ENCODE results near the gene KLHL29. TPM values are rescaled to one million over a fixed set of nuclear protein-coding genes. Genes with fewer than 3 reads are reported as not detected.
A peak's percentile ranks its signal among the peaks of the same experiment; 100 is the strongest.
"Not testable (repeated sequence)": the region's sequence is repeated elsewhere in the genome, so short reads cannot be mapped to it uniquely, and the experiment has no call there.

KLHL29 gene
- 8.4 TPM for total RNA-seq

DNA sequence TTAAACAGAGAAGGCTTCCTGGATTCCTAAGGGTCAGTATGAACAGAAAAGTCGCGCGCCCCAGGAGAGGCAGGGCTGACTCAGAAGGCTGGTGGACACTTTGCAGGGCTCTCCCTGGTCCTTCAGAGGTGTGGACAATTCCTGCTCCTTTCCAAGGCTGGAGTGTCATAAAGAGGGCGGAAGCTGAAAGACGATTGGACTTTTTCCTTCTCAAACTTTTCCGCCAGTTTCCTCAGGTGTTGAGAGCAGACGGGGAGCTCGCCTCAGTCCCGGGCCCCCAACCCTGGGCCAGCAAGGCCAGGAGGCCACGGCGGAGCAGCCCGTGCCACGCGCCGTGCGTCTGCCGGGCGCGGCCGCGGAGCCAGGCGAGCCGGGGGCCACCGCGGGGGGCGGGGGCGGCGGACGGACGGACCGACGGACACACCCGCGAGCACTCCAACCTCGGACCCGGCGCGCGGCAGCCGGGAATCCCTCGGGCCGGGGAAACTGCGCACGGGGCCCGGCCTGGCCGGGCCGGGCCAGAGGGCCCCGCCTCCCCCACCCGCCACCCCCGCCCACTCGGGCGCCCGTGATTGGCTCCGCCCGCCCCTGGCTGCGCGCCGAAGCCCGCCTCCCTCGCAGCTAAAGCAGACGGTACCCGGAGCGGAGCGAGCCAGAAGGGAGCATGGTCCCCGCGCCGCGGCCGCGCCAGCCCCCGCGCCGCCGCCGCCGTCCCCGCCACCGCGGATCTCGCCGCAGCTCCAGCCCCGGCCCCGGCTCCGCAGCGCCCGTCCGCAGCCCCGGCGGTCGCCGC, at the start of gene KLHL29:
KLHL29 (plus strand) TSS at position 629 of the 793 bp plus-strand sequence. CDS start 177,018 bp downstream, outside the sequence.
- peak; percentile 86 for DNase-seq

DNA sequence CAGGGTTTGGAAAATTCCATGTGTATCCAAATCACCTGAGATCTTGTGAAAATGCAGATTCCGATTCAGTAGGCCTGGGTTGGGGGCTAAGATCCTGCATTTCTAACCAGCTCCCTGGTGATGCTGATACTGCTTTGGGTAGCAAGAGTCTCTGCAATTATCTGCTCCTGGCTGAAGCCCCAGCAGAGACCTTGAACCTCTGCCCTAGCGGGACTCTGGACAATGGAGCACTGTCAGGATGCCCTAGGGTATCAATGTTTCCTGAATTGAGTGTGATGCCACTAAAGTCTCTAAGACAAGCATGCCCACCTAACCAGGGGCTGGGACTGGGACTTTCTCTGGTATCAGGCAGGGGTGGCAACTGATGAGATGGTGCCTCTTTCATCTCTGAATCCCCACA, 49.4 kb upstream of the KLHL29 start:
- no peak for DNase-seq

DNA sequence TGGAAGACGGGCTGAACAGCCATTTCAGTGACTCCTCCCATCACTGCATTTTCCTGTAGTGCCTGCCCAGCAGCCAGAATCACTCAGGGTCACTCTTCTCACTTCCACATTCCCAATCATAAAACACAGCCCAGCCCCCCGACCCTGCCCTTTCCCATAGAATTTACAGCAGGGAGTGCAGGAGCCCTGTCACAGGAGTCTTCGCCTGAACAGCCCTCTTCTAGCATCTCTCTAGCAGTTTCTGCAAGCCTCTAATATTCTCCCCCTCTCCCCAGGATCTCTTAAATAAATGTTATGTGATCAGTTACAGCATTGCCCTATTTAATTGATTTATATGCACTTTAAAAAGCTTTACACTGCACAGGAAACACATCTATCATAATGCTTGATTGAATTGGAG, 42.9 kb upstream of the KLHL29 start:
- DNase-seq: no peak

DNA sequence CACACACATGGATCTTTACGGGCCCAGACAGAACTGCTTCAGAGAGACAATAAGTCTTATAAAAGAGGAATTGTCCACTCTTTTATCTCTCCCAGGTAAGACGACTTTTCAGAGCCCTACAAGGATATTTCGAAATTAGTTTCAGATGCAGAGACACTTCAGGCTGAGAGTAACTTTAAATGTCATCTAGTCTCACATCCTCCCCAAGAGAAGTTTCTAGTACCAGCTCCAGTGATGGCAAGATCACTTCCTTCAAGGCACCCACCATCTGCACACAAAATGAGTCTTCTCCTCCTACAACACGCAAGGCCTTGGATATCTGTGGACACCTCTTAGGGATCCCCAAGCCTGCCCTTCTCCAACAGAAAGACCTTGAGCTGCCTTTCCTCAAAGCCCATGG, 39.0 kb upstream of the KLHL29 start:
- no peak for DNase-seq

DNA sequence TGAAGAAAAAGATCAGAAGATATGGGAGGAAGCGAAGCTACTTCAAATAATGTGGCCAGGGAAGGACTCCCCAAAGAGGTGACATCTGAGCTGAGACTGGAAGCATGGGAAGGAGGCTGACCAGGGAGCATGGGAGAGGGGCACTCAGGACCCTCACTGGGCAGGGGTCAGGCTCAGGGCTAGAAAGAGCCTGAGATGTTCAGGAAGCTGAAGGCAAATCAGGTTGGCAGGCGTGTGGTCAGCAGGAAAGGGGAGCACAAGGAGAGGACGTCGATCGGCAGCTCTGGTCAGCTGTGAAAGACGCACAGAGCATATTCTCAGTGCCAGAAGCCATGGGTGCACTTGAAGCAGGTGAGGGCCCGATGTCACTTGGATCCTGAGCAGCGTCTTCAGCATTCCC, 38.2 kb upstream of the KLHL29 start:
- no peak for DNase-seq

DNA sequence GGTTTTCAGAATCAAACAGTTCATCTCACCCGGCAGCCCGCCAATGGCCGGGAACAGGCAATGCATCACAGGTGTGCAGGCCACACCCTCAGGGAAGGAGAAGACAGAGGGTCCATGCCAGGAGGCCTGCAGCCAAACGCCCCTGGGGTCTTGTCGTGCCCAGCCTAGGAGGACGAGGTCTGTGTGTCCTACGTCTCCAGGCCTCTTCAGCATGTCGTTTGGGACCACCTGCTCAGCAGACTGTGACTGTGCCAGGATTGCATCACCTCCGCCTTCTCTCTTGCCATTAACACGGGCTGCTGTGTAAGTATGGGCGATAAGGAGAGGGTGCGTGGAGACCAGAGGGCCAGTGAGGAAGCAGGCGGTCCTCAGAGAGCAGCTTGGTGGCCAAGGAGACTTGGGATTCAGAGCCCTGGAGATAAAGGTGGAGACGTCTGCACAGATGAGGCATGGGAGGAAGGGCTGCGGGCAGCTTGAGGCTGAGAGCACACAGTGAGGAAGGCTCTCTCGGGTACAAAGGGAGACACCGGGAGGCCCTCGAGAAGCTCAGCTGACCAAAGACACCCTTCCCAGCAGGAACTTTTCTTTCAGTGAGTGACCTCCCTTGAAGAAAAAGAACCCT, 37.4 kb upstream of the KLHL29 start:
- no peak for DNase-seq

DNA sequence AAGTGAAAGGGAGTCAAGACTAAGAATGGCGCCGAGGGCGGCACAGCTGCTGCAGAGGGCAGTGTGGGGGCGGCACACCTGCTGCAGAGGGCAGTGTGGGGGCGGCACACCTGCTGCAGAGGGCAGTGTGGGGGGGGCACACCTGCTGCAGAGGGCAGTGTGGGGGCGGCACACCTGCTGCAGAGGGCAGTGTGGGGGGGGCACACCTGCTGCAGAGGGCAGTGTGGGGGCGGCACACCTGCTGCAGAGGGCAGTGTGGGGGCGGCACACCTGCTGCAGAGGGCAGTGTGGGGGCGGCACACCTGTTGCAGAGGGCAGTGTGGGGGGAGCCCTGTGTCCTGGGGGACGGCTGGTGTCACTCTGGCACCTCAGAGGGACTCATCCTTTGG, 36.9 kb upstream of the KLHL29 start:
- not testable (repeated sequence) for DNase-seq

DNA sequence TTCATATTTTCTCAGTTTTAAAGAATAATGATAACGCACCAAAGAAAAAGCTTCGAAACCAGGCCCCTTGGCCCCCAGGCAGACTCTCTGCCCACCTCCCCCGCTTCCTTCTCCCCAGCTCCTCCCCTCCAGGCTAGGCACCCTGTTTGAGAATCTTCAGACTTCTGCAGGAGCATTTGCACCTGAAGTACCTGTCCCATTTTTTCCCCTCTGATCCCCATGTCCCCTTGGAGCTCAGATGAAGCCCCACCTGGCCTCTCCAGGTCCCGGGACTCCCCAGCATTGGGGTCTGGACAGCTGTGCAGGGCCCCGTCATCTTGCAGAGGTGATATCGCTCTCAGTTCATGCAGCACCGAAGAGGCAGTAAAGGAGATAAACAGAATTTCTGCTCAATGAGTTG, 35.5 kb upstream of the KLHL29 start:
- DNase-seq: no peak

DNA sequence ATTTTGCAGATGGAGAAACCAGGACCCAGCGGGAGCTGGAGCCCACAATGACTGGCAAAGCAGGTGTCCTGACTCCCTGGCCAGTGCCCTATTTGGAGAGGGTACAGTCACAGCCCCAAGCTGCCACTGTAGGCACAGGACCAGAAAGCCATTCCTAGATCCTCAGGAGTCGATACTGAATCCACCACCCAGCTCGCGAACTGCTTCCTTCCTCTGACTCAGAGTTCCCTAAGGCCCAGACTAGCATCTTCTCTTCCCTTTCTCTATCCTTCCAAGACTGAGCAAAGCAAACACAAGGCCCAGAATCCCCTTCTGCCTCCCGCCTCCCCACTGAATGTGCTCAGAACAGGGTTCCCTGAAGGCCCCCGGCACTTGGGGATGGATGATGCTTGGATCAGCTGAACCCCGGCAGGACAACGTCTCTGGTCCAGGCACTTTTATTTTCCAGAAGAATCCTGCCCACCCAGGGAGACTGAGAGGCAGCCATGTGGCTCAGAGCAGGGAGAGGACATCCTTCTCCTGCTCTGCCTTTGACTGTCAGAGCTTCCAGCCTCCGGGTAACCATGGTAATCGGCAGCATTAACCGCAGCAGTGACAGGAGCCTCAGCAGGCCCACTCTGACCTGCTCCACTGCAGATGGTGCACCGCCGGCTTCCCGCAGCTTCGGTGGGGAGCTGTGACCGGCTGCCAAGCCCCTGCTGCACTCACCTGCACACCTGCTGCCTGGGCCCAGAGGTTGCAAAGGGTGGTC, 34.8 kb upstream of the KLHL29 start:
- peak; percentile 23 for DNase-seq

DNA sequence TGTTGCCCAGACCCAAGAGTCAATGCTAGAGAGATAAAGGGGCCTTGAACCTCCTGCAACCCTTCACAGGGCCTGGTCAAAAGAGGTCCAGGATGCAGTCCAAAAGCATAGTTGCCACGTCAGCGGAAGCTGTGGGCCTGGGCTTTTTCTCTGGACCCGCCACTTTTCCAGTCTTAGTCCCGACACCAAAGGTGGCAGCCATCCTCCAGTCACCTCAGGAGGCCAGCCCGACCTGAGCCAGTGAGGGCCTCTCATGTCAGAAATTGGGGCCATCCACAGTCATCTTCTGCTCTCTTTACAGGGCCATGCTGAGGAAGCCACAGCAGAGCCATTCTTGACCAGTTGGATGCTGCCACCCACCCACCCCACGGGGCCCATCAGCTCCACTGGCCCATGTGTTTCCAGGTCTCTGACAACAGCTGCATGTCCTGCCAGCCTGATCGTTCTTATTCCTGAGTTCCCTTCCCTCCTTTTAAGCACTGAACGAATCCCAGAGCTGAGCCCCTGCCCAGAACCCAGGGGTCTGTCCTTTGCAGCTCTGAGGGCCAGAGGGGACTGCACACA, 34.1 kb upstream of the KLHL29 start:
- DNase-seq: no peak

DNA sequence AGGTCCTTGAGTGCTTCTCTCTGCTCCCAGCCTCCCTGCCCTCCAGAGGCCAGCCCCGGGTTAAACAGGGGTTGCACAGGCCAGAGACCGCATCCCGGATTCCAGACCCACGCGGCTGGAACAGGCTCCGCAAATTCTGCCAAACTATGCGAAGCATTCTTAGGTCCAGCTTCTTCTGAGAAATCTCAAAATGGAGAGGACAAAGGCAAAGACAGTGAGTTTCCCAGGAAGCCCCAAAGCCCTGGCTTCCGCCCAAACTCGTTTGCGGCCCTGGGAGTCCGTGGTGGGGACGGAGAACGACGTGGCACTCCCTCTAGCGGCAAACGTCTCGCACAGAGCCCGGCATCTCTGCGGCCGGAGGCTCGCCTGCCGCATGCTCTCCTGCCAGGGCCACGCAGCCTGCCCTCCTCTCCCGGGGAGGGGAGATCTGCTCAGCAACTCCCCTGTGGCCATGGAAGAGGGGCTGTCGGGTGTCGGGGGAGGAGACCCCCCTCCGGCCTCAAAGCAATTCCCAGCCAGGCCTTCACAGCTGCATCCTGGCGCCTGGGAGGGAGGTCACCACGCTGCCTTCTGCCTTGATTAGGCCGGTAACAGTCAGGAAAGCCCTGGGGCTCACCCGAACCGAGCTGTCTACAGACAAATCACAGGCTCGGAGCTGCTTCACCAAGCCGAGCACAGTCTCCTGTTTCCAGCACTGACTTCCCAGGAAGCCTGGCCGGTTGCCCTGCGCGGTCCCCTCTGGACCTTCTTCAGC, 33.4 kb upstream of the KLHL29 start:
- DNase-seq: peak; percentile 96

DNA sequence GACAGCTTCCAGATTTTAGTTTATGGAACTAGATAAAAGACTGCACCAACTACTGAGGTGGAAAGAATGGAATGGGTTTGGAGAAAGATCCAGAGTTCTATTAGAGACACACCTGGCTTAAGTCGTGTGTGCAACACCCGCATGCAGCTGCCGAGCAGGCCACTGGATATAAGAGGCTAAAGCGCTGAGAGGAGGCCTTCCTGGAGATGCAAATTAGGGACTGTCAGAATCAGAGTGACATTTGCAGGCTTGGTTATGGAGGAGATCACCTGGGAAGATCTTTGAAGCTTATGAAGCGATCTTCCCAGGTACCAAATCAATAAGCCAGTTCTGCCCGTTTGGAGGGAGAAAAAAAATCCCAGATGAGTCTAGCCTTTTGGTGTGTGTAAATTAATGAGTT, 30.4 kb upstream of the KLHL29 start:
- DNase-seq: no peak

DNA sequence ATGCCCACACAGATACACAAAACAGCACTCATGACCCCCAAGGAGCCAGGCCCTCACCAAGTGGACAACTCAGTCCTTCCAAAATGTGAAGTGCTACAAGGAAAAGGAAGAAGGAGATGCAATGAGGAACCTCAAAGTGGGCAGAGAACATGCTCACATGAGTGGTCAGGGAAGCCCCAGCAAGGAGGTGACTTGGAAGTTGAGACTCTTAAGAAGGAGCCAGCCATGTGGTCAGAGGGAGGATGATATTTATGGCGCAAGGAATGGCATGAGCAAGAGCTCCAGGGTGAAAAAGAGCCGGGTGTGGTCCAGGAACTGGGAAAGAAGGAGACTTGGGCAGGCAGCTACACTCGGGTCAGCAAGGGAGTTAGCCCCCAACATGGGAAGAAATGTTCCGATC, 30.0 kb upstream of the KLHL29 start:
- DNase-seq: no peak

DNA sequence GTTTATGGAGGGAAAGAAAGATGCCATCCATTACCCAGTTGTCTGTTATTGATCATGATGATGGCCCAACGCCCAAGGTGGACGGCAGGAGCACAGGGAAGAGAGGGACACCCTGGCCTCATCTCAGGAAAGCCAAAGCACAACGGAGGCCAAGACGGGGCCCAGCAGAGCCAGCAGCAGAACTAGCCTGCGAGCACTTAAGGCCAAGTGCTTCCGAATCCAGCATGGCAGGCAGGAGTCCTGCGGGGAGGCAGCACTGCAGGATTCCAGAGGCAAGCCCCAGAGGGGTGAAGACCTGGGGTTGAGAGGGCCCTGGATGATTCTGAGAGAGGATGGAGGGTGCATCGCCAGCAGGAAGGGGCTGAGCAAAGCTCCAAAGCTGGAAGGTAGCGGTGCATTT, 28.3 kb upstream of the KLHL29 start:
- no peak for DNase-seq

DNA sequence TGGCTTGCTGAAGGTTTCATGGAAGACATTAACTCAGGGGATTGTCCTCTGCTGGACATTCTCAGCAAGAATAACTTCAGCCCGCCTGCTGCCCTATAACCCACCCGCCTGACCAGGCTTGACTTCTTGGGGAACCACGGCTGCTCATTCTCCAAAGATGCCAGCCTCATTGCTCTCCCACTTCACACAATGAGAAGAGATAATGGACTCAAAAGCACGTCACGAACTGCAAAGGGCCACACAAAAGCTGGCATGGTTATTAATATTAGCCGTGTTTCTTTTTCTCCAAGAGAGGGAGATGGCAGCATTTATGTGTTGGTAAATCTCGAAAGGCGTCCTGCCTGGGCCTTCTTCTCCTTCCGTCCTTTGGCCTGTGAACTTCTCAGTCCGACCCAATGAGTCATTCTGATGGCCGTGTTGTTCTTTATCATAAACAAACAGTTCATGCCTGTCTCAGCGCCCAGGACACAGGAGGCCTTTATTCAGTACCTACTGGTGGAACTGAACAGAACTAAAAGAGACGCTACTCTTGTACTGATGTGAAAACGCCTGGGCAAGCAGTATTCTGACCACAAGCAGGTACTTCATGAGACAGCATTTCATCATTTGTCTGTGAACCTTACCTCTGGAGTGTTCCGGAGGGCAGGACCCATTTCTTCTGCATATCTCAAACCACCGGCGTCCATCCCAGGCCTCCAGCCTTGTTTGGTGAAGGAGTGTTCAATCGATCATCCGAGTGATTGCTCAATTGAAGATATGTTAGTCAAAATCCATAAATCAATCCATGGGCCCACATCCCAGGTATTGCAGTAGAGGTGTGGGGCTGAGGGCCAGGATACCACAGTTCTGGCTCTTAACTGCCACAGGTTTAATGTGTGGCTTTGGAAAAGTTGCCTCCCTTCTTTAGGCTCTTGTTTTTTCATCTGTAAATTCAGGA, 25.1 kb upstream of the KLHL29 start:
- no peak for DNase-seq

DNA sequence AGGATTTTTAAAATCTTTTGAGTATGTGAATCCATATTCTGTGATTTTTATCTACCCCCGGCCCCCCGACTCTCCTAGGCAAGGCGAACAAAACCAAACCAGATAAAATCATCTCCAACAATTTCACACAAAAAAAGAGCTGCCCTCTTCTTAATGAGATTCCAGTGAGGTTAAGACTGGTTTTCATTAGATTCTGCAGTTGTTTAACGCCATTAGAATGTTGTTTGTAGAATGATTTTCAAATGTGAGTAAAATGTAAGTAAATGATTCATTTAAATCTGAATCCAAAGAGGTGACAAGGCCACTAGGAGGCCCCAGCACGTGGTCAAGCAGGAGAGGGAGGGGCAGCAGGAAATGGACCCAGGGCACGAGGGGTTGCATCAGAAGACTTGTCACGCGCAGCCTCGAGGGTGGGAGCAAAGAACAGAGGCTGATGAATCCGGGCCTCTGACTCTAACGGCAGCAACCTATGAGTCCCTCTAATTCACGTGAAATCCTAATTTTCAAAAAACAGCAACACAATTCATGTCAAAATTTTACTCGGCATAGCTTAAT, 24.3 kb upstream of the KLHL29 start:
- DNase-seq: no peak

DNA sequence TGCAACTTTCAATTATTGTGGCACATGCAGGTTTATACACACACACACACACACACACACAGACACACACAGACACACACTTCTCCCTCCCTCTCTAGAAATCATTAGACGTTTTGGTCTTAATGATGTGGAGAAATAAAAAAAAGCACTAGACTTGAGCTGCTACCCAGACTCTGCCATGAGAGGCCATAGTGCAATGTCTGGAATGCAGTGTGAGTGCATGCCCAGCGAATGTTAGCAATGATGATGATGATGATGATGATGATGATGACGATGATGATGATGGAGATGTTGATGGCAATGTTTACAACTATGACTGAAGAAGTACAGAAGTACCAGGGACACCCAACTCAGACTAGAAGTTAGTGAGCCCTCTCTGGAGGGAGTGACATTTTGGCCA, 23.8 kb upstream of the KLHL29 start:
- no peak for DNase-seq

DNA sequence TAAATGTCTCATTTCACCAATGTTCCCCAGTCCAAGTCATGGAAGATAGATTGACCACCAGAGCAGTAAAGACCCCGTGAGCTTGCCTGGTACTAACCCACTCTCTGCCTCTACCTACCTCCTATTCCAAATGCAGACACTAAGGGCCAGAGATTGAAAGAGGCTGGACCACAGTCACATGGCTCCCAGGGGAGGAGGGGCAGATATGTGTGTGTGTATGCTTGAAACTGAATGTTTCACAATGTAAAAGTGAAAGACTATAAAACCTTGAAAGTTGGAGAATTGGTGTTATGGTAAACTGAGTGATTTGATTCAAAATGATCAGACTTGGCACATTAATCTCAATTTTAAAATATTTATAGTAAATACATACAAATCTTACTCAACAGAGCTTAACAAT, 21.7 kb upstream of the KLHL29 start:
- DNase-seq: no peak

DNA sequence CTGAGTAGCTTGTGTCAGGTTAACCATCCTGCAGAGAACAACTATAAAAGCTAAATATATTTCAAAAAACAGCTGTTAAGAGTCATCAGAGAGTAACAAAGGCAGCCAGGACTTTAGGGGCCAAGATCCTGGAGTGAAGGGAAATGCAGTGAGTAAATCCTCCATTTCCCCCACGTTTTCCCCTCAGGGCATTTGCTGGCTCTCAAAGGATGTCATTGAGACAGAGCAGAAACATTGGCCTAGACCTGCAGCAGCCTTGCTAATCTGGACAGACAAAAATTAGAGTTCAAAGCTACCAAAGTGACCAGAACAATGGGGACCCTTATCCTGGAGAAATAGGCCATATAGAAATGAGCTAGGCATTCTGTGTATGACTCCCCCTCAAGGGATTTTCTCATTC, 21.1 kb upstream of the KLHL29 start:
- DNase-seq: no peak

DNA sequence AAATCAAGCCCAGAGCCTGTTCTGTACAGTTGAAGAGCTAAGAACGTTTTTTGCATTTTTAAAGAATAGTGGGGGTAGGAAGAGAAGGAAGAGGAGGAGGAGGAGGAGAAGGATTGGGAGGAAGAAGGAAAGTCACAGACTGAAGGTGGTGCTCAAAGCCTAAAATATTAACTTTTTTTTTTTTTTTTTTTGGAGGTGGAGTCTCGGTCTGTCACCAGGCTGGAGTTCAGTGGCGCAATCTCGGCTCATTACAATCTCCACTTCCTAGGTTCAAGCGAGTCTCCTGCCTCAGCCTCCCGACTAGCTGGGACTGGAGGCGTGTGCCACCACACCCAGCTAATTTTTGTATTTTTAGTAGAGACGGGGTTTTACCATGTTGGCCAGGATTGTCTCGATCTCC, 18.3 kb upstream of the KLHL29 start:
- DNase-seq: no peak

DNA sequence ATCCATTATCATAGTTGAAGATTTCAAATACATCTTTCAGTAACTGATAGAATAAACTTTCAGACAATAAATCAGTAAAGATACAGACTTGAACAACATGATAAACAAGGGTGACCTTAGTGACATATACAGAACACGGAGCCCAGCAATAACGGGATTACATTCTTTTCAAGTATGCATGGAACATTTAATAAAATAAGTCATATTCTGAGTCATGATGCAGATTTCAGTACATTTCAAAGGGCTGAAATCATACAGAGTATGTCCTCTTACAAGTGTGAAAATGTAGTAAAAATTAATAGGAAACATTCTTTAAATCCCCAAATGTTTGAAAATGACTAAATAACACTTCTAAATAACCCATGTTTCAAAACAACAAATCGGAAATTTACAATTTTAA, 17.2 kb upstream of the KLHL29 start:
- DNase-seq: no peak

Data from tongue (tissue), 2 donors.